HG03175 (cell line): ENCODE measurements around the gene SFTPD.
"Not testable (repeated sequence)": the region's sequence is repeated elsewhere in the genome, so short reads cannot be mapped to it uniquely, and the experiment has no call there.

ENCODE experiments used
- ATAC-seq: cut with Tn5 transposase; IDR thresholded peaks from one replicate; pipeline ENCODE4 v1.9.1; 2021; ENCODE audit warnings: mild to moderate bottlenecking, moderate library complexity; ENCODE audit not compliant: unreplicated experiment

Gene SFTPD

DNA sequence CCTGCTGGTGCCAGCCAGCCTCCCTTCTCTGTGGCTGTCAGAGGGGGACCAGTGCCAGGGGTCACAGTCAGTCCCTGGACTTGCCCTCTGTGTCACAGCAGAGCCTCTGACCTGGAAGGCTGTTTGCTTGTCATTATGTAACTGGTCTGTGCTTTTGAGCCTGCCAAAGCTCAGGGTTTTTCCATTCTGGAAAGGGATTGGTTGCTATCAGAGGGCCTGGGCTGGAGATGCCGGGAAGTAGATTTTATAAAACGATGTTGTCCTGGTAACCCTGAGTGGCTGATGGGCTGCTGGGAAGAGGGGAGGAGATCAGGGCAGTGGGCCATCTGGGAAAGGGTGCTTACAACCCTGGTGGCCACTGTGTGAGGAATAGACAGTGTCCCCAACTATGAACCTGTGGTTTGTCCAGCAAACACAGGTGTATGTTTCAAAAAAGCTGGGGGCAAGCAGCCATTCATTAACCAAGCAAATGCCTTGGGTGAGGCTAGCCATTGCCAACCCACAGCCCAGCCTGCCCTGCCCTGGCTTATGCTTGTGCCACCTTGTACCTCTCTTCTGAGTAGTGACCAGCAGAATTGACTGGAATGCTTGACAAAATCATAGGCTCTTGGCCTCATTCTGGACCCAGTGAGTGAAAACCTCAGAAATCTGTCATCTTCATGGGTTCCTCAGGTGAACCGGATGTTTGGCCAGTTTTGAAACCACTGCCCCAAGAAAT is 21.6 kb downstream of the SFTPD start:
- ATAC-seq = no peak

DNA sequence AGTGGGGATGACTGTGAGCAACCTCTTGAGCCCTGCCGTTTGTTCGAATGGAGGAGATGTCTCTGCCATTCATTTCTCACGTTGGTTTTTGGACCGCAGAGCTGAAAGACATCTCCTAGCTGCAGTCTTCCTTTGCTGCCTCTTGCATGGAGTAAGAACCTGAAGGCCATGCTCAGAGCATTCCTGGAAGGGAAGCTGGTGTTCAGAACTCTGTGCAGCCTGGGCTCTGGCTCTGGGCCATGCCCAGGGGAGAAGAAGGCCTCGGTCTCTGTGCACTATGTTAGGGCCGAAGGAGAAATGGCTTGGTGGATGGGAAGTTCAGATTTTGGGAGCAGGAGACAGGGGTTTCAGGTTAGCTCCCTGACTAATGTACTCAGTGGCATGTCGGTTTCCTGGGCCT is 22.9 kb downstream of the SFTPD start:
- ATAC-seq = no peak

GRCh38 chr10:79925614-79926013 is 23.3 kb downstream of the SFTPD start:
- no peak for ATAC-seq

DNA sequence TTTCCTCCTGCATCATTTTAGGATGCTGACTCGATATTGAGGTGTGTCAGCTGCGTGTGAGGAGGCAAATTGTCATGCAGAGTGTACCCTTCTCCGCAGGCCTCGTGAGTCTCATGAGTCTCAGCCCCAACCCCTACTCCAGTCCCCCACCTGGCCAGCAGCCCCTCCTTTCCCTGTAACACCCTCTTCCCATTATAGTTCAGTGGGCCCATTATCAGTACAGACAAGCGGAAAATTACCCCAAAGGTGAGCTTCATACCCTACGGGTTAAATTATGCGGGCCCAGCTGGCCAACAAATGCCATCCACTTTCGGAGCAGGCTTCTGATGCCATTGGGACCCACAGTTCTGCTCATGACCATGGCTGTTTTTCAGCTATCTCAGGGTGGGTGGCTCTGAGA is 25.2 kb downstream of the SFTPD start:
- no peak for ATAC-seq

- no peak for ATAC-seq
Measured at GRCh38 chr10:79923145-79923544, 25.8 kb downstream of the SFTPD start.

- not testable (repeated sequence) for ATAC-seq
Measured at GRCh38 chr10:79922011-79922412, 26.9 kb downstream of the SFTPD start.

DNA sequence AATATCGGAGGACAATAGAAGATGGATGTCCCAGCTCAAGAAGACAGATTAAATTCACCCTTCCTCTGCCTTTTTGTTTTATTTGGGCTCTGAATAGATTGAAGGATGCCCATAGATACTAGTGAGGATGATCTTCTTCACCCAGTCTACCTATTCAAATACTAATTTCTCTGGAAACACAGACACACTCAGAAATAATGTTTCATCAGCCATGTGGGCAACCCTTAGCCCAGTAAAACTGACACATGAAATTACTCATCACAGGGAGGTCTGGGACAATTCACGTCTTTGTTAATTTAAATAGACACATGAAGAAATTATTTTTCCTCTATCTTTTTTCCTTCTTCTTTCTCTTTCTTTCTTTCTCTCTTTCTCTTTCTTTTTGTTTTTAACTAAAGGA is 33.1 kb downstream of the SFTPD start:
- not testable (repeated sequence) for ATAC-seq

DNA sequence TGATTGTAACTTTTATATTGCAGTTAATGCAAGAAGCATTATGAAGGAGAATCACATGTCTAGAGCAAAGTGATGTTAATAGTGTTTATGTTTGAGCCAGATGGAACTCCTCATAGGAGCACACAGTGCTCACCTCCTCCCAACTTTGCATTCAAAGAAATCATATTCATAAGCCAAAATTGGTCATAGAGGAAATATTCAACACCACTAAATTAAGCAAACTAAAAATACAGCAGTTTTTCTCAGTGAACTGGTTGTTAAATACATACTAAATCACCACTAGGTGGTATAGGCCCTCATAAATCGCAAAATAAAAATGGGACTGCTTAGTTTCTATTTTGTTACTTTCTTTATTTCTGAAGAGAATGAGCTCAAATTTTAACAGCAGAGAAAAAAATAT is 34.4 kb downstream of the SFTPD start:
- ATAC-seq = not testable (repeated sequence)

DNA sequence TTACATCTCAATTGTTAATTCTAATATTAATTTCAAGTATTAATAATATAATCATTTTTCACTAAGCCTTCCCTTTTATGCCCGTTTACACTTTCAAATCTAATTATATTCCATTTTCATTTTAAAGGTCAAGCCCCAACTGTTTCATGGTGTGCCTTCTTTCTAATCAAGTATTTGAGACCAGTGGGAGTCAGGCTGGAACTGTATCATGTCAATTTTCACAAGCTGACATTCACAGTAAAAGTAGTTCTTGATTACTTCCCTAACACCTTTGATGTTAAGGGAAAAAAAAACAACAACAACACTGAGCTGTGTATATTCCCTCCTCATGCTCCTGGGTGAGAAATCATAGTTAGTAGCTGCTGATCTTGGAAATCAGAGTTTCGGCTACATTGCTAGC is 38.1 kb downstream of the SFTPD start:
- ATAC-seq = no peak

DNA sequence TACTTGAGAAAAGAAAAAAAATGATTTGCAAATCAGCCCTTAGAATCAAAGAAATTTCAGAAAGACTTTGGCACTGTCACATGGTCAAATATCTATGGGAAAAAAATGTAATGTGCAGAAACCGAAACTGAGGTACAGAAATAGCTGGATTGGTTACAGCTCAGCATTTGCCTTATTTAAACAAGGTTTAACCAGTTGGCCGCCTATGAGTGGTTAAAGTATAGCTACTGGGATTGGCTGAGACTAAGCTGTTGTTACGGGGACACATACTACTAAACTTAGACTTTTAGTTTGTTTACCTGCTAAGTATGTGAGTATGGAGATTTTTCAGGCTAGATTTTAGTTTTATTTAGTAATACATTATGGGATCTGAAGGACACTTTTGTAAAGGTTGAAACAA is 38.6 kb downstream of the SFTPD start:
- ATAC-seq = no peak

GRCh38 chr10:79905322-79906314 is 43.3 kb downstream of the SFTPD start:
- no peak for ATAC-seq

DNA sequence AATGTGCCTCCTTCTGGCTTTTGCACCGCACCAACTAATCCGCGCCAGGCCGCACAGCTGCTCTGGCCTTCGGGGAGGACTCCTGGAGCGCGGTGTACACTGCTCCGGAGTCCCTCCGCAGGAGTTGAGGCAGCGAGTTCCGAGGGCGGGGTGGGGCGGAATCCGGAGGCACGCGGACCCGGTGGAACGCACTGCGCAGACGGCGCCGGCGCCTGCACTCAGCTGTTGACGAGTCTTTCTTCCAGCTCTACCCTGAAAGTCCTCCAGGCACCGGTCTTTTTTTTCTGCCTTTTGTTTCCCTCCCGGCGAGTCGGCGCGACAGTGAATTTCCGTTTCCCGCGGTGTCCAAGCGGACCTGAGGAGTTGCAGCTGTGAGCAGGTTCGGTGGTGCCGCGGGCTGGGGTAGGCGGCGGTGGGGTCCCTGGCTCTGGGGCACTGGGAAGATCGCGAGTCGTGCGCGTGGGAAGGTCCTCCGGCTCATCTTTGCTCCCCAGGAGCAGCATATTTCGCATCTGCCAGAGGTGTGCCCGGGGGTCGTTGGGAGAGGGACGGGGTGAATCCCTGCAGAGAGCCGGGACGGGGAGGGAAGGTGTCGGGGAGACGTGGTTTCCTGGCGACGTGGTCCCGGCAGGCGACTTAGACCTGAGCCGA is 44.1 kb downstream of the SFTPD start:
- no peak for ATAC-seq

DNA sequence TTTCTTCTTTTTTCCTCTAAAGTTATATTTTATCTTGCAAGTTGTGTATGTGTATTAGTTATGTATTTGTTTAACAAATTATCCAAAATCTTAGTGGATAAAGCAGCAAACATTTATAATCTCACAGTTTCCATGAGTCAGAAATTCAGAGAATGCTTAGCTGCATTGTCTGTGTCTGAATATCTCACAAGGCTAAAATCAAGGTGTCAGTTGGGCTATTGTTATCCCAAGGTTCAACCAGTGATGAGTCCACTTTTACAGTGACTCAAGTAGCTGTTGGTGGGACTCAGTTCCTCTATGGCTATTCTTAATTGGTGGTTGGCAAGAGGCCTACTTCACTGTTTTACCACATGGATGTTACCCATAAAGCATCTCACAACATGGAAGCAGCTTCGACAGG is 47.3 kb downstream of the SFTPD start:
- ATAC-seq = not testable (repeated sequence)

DNA sequence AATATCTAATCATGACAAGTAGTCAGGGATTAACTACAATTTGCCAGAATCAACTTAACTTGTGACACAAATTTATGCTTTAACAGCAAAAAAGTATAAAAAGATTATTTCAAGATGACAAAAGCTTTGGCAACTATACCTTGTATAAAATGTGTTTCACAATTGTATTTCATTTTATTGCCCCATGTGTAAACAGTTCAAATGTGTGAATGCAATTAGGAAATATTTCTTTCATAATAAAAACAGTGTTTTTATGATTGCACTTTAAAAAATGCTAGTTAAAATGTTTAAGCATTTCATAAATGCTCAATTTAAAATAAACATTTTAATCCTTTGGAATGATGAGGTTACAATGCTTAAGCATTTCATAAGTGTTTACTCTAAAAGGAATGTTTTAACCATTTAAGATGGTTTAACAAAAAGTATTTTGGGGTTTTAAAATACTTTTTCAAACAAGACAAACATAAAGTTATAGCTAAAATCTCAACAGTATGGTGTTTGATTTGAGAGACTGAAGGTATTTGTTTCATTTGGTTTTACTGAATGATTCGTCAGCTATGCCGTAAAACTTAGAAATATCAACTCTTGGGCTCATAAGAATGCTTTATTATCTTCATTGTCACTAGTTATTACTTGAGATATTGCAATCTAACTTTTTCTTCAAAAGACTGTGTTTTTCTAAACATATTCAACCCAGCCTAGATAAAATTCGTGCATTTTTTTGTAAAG is 50.1 kb downstream of the SFTPD start:
- no peak for ATAC-seq

- not testable (repeated sequence) for ATAC-seq
Measured at GRCh38 chr10:79892896-79893295, 56.0 kb downstream of the SFTPD start.

DNA sequence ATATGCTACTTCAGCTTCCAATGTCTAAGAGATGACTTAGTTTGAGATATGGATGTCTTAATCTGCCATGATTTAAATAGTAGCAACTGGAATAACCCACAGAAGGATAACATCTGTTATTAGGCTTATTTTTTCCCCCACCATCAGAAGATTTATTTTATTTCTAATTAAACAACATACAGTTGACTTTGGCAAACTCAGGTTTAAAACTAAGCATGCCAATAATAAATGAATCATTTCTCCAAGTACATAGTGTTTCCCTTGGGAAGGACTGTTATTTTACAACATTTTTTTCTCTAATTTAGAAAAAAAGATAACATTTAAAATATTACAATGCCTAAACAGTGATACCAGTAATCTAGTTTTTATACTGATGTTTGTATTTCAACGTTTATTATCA is 58.4 kb downstream of the SFTPD start:
- ATAC-seq = no peak

- not testable (repeated sequence) for ATAC-seq
Measured at GRCh38 chr10:79888984-79889383, 59.9 kb downstream of the SFTPD start.
